GM12872 (cell line): Measurements from ENCODE around the gene THYN1.

Experiments
- CTCF ChIP-seq: IDR thresholded peaks from 3 replicates; pipeline ENCODE4 v1.5.1; 2011; ENCODE audit warnings: low read depth, mild to moderate bottlenecking, low read length, moderate library complexity; ENCODE audit not compliant: insufficient read depth

The THYN1 gene

GRCh38 chr11:134276396-134277182 lies 23.4 kb upstream of the THYN1 start:
- no peak for TF ChIP-seq CTCF

- TF ChIP-seq CTCF = peak; percentile 37; the same call in 2 of the 3 replicates
These were observed 22.6 kb upstream of the THYN1 start, which contains the start of gene GLB1L3 for GRCh38 chr11:134275534-134276395. GLB1L3 (plus strand) TSS chr11:134276379; CDS start chr11:134276741, 362 bp downstream.

GRCh38 chr11:134275188-134275533 lies 22.0 kb upstream of the THYN1 start:
- no peak for TF ChIP-seq CTCF

- TF ChIP-seq CTCF = no peak
These were observed 20.2 kb upstream of the THYN1 start for GRCh38 chr11:134273317-134273712.

- no peak for TF ChIP-seq CTCF
These were observed 19.5 kb upstream of the THYN1 start for GRCh38 chr11:134272381-134273316.

GRCh38 chr11:134271978-134272377 lies 18.8 kb upstream of the THYN1 start:
- no peak for TF ChIP-seq CTCF

- TF ChIP-seq CTCF = peak; percentile 22; the same call in 1 of the 3 replicates
These were observed 17.1 kb upstream of the THYN1 start for GRCh38 chr11:134270250-134270714.
